Measurements from ENCODE around the gene CCNYL1. TPM values are rescaled to one million over a fixed set of nuclear protein-coding genes. Genes with fewer than 3 reads are reported as not detected.
"Not testable (repeated sequence)": the region's sequence is repeated elsewhere in the genome, so short reads cannot be mapped to it uniquely, and the experiment has no call there.

Gene CCNYL1
- total and polyA plus RNA-seq, 2 experiments from 2014 or later: 13.7 to 17.6 TPM

DNA sequence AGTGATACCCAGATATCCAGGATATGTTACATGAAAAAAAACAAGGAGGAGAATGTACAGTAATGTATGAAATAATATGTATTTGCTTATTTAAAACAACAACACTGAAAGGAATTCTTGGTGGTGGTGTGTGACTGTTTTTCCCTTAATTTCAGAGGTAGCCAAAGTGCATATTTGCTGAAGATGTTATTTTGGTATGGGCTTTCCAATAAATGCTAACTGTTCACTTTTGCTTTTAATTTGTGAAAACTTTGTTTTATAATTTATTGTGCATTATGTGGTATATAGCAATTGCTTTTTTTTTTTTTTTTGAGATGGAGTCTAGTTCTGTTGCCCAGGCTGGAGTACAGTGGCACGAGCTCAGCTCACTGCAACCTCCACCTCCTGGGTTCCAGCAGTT, 7.6 kb downstream of the CCNYL1 start:
- H3K4me1 ChIP-seq (ENCODE audit: insufficient read depth): no peaks in the 10 kb centered on the region
- no peak overlapping the region for H3K4me2 ChIP-seq
- no peak overlapping the region for H3K27ac ChIP-seq
- WGBS (ENCODE audit: low lambda C conversion rate, missing lambda C conversion rate): 100% methylated on average over 1 of the region's 1 CpG
- H2AFZ ChIP-seq: no peak overlapping the region
- H3K9me3 ChIP-seq (ENCODE audit: low read depth): no peaks in the 10 kb centered on the region
- H4K20me1 ChIP-seq (ENCODE audit: insufficient read depth, poor library complexity, severe bottlenecking): peaks cover 5% of the 10 kb centered on the region
- H3K27me3 ChIP-seq: no peaks in the 10 kb centered on the region
- DNase-seq (ENCODE audit: low spot score): no peak
- H3K9me2 ChIP-seq (replicated peaks; ENCODE audit: insufficient read depth): no peaks in the 10 kb centered on the region
- peaks cover 81% of the 10 kb centered on the region for H3K79me2 ChIP-seq
- no peak for TF ChIP-seq EZH2 (IDR thresholded peaks at IDR 0.05; ENCODE audit: borderline replicate concordance)
- TF ChIP-seq, protein P1, sequence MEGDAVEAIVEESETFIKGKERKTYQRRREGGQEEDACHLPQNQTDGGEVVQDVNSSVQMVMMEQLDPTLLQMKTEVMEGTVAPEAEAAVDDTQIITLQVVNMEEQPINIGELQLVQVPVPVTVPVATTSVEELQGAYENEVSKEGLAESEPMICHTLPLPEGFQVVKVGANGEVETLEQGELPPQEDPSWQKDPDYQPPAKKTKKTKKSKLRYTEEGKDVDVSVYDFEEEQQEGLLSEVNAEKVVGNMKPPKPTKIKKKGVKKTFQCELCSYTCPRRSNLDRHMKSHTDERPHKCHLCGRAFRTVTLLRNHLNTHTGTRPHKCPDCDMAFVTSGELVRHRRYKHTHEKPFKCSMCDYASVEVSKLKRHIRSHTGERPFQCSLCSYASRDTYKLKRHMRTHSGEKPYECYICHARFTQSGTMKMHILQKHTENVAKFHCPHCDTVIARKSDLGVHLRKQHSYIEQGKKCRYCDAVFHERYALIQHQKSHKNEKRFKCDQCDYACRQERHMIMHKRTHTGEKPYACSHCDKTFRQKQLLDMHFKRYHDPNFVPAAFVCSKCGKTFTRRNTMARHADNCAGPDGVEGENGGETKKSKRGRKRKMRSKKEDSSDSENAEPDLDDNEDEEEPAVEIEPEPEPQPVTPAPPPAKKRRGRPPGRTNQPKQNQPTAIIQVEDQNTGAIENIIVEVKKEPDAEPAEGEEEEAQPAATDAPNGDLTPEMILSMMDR (IDR thresholded peaks at IDR 0.05; ENCODE audit: poor library complexity): no peak
- TF ChIP-seq EZH2phosphoT487 (IDR thresholded peaks at IDR 0.05; ENCODE audit: low read depth, severe bottlenecking, unreplicated experiment): no peak
- H3K4me3 ChIP-seq: no peak overlapping the region
- no peaks in the 10 kb centered on the region for H3K36me3 ChIP-seq (replicated peaks; ENCODE audit: insufficient read depth, low read depth)

DNA sequence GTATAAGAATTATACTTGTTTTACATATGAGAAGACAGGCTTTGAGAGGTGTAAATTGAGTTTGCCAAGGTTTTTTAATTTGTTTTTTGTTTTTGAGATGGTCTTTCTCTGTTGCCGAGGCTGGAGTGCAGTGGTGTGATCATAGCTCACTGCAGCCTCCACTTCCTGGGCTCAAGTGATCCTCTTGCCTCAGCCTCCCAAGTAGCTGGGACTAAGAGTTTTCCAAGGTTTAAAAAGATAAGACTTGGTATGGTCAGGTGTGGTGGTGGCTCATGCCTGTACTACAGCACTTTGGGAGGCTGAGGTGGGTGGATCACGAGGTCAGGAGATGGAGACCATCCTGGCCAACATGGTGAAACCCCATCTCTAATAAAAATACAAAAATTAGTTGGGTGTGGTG, 8.2 kb downstream of the CCNYL1 start:
- H3K4me2 ChIP-seq; H2AFZ ChIP-seq; H3K27ac ChIP-seq; H3K4me1 ChIP-seq (ENCODE audit: insufficient read depth); H3K4me3 ChIP-seq; H3K9me2 ChIP-seq (replicated peaks; ENCODE audit: insufficient read depth); H3K9me3 ChIP-seq (ENCODE audit: low read depth); DNase-seq (ENCODE audit: low spot score); H3K36me3 ChIP-seq (replicated peaks; ENCODE audit: insufficient read depth, low read depth); H4K20me1 ChIP-seq (ENCODE audit: insufficient read depth, poor library complexity, severe bottlenecking); H3K27me3 ChIP-seq: not testable (repeated sequence)
- H3K79me2 ChIP-seq: peaks cover 78% of the 10 kb centered on the region
- 98% methylated on average over 2 of the region's 2 CpGs for WGBS (ENCODE audit: low lambda C conversion rate, missing lambda C conversion rate)

DNA sequence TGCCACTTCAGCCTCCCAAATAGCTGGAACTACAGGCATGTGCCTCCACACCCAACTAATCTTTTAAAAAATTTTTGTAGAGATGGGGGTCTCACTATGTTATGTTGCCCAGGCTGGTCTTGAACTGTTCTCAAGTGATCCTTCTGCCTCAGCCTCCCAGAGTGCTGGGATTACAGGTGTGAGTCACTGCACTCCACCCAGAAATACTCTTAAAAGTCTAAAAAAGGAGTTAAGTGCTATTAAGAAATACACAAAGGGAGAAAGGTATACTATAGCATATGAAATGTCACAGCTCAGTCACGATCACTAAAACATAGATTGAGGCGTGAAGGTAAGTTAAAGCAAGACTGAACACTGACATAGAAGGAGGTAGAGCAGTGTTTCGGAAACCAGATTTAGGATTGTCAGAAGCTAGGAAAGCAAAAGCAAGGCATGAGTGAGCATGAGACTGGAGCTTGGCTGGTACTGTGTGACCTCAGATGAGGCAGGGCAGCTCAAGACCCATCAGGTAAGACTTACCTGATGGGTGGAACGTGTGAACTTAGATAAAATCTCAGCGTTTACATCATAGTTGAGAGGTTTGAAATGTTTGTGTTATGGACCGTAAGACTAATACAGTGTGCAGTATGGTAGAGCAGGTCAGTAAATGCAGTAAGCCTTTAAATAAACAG, 9.2 kb downstream of the CCNYL1 start:
- no peak for TF ChIP-seq EZH2 (IDR thresholded peaks at IDR 0.05; ENCODE audit: borderline replicate concordance)
- TF ChIP-seq EZH2phosphoT487 (IDR thresholded peaks at IDR 0.05; ENCODE audit: low read depth, severe bottlenecking, unreplicated experiment): no peak
- TF ChIP-seq, protein P1 (IDR thresholded peaks at IDR 0.05; ENCODE audit: poor library complexity): no peak
- H3K9me2 ChIP-seq (replicated peaks; ENCODE audit: insufficient read depth): no peaks in the 10 kb centered on the region
- H3K4me2 ChIP-seq: no peak overlapping the region
- no peaks in the 10 kb centered on the region for H3K4me1 ChIP-seq (ENCODE audit: insufficient read depth)
- WGBS (ENCODE audit: low lambda C conversion rate, missing lambda C conversion rate): 66% methylated on average over 6 of the region's 6 CpGs
- H3K27me3 ChIP-seq: no peaks in the 10 kb centered on the region
- no peaks in the 10 kb centered on the region for H3K36me3 ChIP-seq (replicated peaks; ENCODE audit: insufficient read depth, low read depth)
- no peaks in the 10 kb centered on the region for H3K9me3 ChIP-seq (ENCODE audit: low read depth)
- H4K20me1 ChIP-seq (ENCODE audit: insufficient read depth, poor library complexity, severe bottlenecking): no peaks in the 10 kb centered on the region
- no peak overlapping the region for H3K4me3 ChIP-seq
- DNase-seq (ENCODE audit: low spot score): no peak
- H2AFZ ChIP-seq: no peak overlapping the region
- peaks cover 70% of the 10 kb centered on the region for H3K79me2 ChIP-seq
- H3K27ac ChIP-seq: no peak overlapping the region

DNA sequence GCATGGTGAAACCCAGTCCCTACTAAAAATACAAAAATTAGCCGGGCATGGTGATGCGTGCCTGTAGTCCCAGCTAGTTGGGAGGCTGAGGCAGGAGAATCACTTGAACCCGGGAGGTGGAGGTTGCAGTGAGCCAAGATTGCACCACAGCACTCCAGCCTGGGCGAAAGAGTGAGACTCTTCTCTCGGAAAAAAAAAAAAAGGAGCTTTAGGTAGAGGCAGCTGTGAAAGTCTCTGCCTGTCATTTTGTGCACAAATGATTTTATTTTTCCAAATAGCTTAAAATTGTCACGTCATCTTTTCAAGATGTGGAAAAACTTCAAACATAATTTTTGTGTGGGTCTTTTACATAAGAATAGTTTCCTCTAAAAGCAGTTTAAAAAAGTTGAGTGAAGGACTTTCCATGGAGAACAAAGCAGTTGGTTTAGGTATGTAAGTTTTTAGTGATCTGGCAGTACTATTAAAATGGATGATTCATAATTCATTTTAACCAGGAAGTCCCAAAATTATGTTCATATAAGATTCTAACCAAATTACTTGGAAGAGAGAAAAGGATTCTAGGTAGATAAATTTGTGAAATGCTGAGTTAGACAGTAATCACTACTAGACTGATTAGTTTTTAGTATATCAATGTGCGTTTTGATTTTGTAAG, 11.5 kb downstream of the CCNYL1 start:
- peaks cover 57% of the 10 kb centered on the region for H3K79me2 ChIP-seq
- H3K9me3 ChIP-seq (ENCODE audit: low read depth): no peaks in the 10 kb centered on the region
- 95% methylated on average over 7 of the region's 7 CpGs for WGBS (ENCODE audit: low lambda C conversion rate, missing lambda C conversion rate)
- H3K4me3 ChIP-seq: no peak overlapping the region
- H3K27me3 ChIP-seq: no peaks in the 10 kb centered on the region
- no peaks in the 10 kb centered on the region for H3K4me1 ChIP-seq (ENCODE audit: insufficient read depth)
- TF ChIP-seq, protein P1 (IDR thresholded peaks at IDR 0.05; ENCODE audit: poor library complexity): no peak
- TF ChIP-seq EZH2 (IDR thresholded peaks at IDR 0.05; ENCODE audit: borderline replicate concordance) (no peak), EZH2phosphoT487 (IDR thresholded peaks at IDR 0.05; ENCODE audit: low read depth, severe bottlenecking, unreplicated experiment) (no peak)
- H3K9me2 ChIP-seq (replicated peaks; ENCODE audit: insufficient read depth): no peaks in the 10 kb centered on the region
- H2AFZ ChIP-seq: no peak overlapping the region
- H3K27ac ChIP-seq: no peak overlapping the region
- DNase-seq (ENCODE audit: low spot score): no peak
- no peaks in the 10 kb centered on the region for H3K36me3 ChIP-seq (replicated peaks; ENCODE audit: insufficient read depth, low read depth)
- H3K4me2 ChIP-seq: no peak overlapping the region
- no peaks in the 10 kb centered on the region for H4K20me1 ChIP-seq (ENCODE audit: insufficient read depth, poor library complexity, severe bottlenecking)

DNA sequence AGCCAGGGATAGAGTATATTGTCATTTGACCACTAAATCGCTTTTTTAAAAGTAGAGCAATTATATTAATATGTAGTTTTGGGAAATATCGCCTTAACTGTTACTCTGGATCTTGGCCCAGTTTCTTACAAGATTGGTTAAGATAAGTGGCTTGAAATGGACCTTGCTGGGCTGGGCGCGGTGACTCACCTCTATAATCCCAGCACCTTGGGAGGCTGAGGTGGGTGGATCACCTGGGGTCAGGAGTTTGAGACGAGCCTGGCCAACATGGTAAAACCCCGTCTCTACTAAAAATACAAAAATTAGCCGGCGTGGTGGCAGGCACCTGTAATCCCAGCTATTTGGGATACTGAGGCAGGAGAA, 12.0 kb downstream of the CCNYL1 start:
- WGBS (ENCODE audit: low lambda C conversion rate, missing lambda C conversion rate): 91% methylated on average over 8 of the region's 8 CpGs
- not testable (repeated sequence) for H3K36me3 ChIP-seq (replicated peaks; ENCODE audit: insufficient read depth, low read depth); H4K20me1 ChIP-seq (ENCODE audit: insufficient read depth, poor library complexity, severe bottlenecking); H3K4me3 ChIP-seq; H3K9me2 ChIP-seq (replicated peaks; ENCODE audit: insufficient read depth); H3K4me2 ChIP-seq; DNase-seq (ENCODE audit: low spot score); H3K27me3 ChIP-seq; H3K4me1 ChIP-seq (ENCODE audit: insufficient read depth); H2AFZ ChIP-seq; H3K9me3 ChIP-seq (ENCODE audit: low read depth); H3K27ac ChIP-seq
- H3K79me2 ChIP-seq: peaks cover 52% of the 10 kb centered on the region
